ENCODE results near the gene LMAN1.
A peak's percentile ranks its signal among the peaks of the same experiment; 100 is the strongest.

The LMAN1 gene

DNA sequence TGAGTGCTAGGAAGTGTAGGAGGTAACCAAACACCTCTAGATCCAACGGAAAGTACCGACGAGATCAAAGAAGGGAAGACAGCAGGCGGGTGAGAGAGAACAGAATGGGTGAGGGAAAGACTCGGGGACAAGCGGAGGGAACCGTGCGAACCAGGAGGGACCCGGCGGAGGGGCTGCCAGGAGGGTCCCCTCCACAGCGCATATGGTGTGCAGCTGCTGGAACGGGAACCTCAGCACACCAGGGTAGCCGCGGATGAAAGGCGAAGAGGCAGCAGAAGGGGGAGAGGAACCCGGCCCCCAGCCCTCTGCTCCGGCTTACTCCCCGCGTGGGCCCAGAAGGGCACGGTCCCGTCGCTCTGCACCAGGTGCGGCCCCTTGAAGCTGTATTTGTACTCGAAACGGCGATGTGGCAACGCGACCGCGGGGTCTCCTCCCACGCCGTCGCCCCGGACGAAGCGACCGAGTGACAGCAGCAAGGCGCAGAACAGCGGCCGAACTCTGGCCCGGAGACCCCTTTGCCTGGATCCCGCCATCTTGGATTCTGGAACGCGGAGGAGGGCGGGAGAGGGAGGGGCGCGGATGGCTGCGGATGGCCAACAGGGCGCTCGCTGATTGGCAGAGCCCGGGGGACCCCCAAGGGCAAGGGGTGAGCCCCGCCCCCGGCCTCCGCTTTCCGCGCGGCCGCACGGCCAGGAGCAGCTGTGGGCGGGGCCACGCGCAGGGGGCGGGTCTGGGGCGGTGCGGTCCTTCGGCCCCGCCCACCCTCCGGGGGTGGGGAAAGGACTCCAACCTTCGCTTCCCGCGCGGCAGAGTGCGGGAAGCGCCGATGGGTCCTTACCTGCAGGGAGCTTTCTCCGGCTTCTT is at the start of gene LMAN1:
LMAN1 (minus strand) TSS at position 554 of the 864 bp plus-strand sequence; CDS start at position 533, 21 bp downstream.
- H3K4me3 ChIP-seq (ENCODE audit: severe bottlenecking): peak within 1 kb of the TSS; percentile 79
- H3K9me3 ChIP-seq (ENCODE audit: severe bottlenecking): no peaks in the 10 kb centered on the region
- peak; percentile 93 for ATAC-seq (ENCODE audit: low read depth)
- peaks cover 36% of the 10 kb centered on the region for H3K36me3 ChIP-seq (ENCODE audit: low read depth)
- H3K4me1 ChIP-seq (ENCODE audit: insufficient read depth, poor library complexity, severe bottlenecking): peaks cover 6% of the 10 kb centered on the region
- peak; percentile 92 for DNase-seq (ENCODE audit: low spot score)
- peak within 1 kb of the TSS; percentile 67 for H3K27ac ChIP-seq (ENCODE audit: poor library complexity, severe bottlenecking)
- no peaks in the 10 kb centered on the region for H3K27me3 ChIP-seq (ENCODE audit: insufficient read depth, poor library complexity, severe bottlenecking)
- TF ChIP-seq, protein P1, sequence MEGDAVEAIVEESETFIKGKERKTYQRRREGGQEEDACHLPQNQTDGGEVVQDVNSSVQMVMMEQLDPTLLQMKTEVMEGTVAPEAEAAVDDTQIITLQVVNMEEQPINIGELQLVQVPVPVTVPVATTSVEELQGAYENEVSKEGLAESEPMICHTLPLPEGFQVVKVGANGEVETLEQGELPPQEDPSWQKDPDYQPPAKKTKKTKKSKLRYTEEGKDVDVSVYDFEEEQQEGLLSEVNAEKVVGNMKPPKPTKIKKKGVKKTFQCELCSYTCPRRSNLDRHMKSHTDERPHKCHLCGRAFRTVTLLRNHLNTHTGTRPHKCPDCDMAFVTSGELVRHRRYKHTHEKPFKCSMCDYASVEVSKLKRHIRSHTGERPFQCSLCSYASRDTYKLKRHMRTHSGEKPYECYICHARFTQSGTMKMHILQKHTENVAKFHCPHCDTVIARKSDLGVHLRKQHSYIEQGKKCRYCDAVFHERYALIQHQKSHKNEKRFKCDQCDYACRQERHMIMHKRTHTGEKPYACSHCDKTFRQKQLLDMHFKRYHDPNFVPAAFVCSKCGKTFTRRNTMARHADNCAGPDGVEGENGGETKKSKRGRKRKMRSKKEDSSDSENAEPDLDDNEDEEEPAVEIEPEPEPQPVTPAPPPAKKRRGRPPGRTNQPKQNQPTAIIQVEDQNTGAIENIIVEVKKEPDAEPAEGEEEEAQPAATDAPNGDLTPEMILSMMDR (IDR thresholded peaks at IDR 0.05; ENCODE audit: poor library complexity, severe bottlenecking): no peak

GRCh38 chr18:59402432-59403090 is 43.5 kb upstream of the LMAN1 start:
- no peak for DNase-seq (ENCODE audit: low spot score)

GRCh38 chr18:59400407-59400806 is 41.3 kb upstream of the LMAN1 start:
- ATAC-seq (ENCODE audit: low read depth) (no peak), DNase-seq (ENCODE audit: low spot score) (no peak)
- Histone ChIP-seq H3K9me3 (ENCODE audit: severe bottlenecking) (no peaks in the 10 kb centered on the region), H3K4me1 (ENCODE audit: insufficient read depth, poor library complexity, severe bottlenecking) (no peaks in the 10 kb centered on the region), H3K36me3 (ENCODE audit: low read depth) (no peaks in the 10 kb centered on the region), H3K4me3 (ENCODE audit: severe bottlenecking) (no peak overlapping the region), H3K27ac (ENCODE audit: poor library complexity, severe bottlenecking) (no peak overlapping the region), H3K27me3 (ENCODE audit: insufficient read depth, poor library complexity, severe bottlenecking) (no peaks in the 10 kb centered on the region)
- TF ChIP-seq, protein P1 (IDR thresholded peaks at IDR 0.05; ENCODE audit: poor library complexity, severe bottlenecking): no peak

More at GRCh38 chr18:59402432-59403090, 43.5 kb upstream of the LMAN1 start:
- H3K9me3 ChIP-seq (ENCODE audit: severe bottlenecking): no peaks in the 10 kb centered on the region
- no peak overlapping the region for H3K27ac ChIP-seq (ENCODE audit: poor library complexity, severe bottlenecking)
- ATAC-seq (ENCODE audit: low read depth): peak; percentile 90
- TF ChIP-seq, protein P1 (IDR thresholded peaks at IDR 0.05; ENCODE audit: poor library complexity, severe bottlenecking): peak; percentile 90
- no peaks in the 10 kb centered on the region for H3K36me3 ChIP-seq (ENCODE audit: low read depth)
- H3K4me1 ChIP-seq (ENCODE audit: insufficient read depth, poor library complexity, severe bottlenecking): no peaks in the 10 kb centered on the region
- no peaks in the 10 kb centered on the region for H3K27me3 ChIP-seq (ENCODE audit: insufficient read depth, poor library complexity, severe bottlenecking)
- H3K4me3 ChIP-seq (ENCODE audit: severe bottlenecking): no peak overlapping the region

DNA sequence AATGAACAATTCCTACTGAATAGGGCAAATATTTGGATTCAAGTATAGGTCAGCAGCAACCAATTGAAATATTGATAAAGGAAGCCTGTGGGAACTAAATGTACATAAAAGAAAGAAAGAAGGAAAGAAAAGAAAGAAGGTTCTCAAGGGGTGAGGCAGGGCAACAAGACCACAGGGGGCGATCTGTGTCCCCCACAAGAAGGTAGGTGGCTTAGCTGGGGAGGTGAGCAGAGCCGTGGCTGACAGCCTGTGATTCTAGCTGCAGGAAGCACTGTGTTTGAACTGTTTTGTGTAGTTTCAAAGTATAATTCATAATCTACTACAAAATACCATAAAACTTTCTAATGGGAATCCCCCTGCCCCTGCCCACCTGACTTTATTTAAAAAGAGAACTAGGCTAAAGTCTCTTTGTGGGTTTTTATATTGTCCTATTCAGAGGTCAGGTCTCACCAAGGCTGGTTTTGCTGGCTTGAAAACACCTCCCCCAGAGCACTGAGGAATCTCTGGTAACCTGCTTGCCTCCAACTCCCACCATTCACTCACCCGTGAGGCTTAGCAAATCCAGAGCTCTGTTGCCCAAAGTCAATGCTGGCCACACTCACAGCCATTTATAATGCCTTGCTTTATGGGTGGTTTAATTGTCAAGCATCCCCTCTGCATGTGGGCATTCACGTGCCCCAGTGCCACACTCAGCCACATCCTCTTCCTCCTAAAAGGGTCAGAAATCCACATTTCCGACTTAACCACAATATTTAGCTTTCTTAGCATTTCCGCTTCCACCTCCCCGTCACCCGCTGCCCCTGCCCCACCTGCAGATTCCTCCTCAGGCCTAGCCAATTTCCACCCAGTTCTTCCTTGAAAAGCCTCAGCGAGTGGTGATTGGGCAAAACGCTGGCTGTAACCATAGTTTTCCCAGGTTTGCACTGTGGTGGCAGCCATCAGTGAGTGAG is 36.4 kb upstream of the LMAN1 start:
- no peak overlapping the region for H3K4me3 ChIP-seq (ENCODE audit: severe bottlenecking)
- ATAC-seq (ENCODE audit: low read depth) (no peak), DNase-seq (ENCODE audit: low spot score) (no peak)
- H3K27me3 ChIP-seq (ENCODE audit: insufficient read depth, poor library complexity, severe bottlenecking): no peaks in the 10 kb centered on the region
- TF ChIP-seq, protein P1 (IDR thresholded peaks at IDR 0.05; ENCODE audit: poor library complexity, severe bottlenecking): no peak
- H3K27ac ChIP-seq (ENCODE audit: poor library complexity, severe bottlenecking): no peak overlapping the region
- no peaks in the 10 kb centered on the region for H3K4me1 ChIP-seq (ENCODE audit: insufficient read depth, poor library complexity, severe bottlenecking)
- no peaks in the 10 kb centered on the region for H3K36me3 ChIP-seq (ENCODE audit: low read depth)
- no peaks in the 10 kb centered on the region for H3K9me3 ChIP-seq (ENCODE audit: severe bottlenecking)

Measured in RWPE2 (cell line).